ENCODE measurements around the gene TXNIP.

TXNIP gene

GRCh38 chr1:146010126-146010738, 13.9 kb upstream of the TXNIP start:
- DNase-seq: no peak

GRCh38 chr1:146007489-146008133, 11.2 kb upstream of the TXNIP start:
- DNase-seq: no peak

- DNase-seq: no peak
Measured at GRCh38 chr1:146001709-146002108, 5.3 kb upstream of the TXNIP start.

GRCh38 chr1:145999321-146000024, 3.1 kb upstream of the TXNIP start:
- no peak for DNase-seq

DNA sequence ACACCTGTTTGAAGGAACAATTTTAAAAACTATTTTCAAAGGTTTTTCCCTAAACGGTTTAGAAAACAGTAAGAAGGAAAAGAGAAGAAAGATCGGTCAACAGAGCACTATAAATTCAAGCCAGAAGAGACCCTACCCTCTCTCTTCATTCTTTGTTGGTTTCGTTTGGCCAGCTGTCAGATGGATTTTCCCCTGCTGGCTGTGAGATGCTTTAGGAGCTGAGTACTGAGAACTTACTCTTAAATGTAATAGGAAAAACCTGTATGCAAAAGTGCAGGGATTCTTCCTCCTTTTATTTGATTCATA, 1.3 kb upstream of the TXNIP start:
- no peak for DNase-seq

DNA sequence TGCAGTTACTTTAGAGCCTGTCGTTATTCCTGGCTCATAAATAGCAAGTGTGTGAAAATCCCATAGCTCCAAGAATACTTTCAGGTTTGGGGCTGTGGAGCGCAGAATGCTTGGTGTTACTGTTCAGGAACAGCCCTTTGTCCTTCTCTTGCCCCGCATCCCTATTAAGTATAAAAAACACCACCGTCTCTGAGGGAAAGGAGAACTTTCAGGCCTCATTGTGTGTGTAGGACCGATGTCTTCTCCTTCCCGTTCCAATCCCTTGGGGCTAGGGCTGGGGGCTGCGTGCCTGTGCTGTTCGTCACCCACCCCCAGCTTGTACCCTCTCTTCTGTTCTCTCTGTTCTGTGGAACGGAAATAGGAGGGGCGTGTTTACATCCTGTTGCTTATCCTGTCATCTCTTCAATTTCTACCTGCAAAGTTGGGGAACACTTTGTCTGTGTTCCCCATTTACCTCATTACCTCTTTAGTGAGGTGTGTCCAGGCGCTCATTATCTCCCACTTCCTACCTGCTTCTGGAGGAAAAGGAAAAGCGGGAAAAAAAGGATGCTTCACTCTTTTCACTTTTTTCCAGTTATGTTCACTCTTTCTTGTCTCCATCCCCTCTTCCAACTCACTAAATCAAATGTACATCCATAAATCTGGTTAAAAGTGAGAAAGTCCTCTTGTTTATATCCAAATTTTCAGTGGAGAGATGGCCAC, 788 bp upstream of the TXNIP start:
- peak; percentile 55 for DNase-seq

DNA sequence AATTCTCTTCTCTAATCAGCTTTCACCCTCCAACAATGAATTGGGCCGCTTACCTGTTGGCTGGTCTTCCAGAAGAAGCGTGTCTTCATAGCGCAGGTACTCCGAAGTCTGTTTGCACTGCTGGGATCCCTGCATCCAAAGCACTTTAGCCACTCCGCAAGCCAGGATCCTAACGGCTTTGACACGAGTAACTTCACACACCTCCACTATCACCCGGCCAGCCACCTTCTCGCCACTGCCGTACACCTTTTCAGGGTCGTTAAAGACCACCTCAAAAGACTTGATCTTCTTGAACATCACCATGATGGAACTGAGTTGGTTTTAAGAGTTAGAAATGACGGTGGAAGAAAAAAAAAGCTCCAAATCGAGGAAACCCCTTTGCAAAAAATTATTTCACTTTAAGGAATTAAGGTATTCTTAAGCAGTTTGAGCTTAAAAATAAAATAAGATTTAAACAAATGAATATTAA, 381 bp downstream of the TXNIP start:
- no peak for DNase-seq

DNA sequence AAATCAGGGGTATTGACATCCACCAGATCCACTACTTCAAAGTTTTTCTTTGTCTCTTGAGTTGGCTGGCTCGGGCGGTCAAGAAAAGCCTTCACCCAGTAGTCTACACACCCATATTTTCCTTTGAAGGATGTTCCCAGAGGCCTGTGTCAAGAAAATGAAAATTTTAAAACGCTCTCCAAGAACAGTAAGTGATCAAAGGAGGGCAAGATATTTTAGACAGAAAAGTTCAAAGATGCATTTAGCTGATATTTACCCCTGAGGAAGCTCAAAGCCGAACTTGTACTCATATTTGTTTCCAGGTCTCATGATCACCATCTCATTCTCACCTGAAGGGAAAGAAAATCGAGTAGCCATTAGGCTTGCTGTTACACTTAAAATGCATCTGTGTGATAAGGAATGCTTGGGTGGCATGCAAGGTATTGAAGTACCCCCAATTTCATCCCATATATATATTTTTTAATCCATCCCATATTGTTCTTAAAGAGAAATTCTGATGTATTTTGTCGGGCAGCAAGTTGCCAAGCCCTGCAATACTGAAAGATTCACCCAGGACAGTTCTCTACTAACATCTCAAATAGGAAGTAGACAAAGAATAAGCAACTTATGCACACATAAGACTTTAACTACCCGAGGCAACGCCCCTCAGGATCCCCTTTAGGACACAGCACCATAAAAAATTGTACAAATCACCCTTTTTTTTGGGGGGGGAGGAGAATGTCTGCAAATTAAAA, 1.1 kb downstream of the TXNIP start:
- no peak for DNase-seq

- peak; percentile 46 for DNase-seq
Measured at GRCh38 chr1:145994391-145995120, 1.8 kb downstream of the TXNIP start.

- no peak for DNase-seq
Measured at GRCh38 chr1:145993618-145994390, 2.6 kb downstream of the TXNIP start.

DNA sequence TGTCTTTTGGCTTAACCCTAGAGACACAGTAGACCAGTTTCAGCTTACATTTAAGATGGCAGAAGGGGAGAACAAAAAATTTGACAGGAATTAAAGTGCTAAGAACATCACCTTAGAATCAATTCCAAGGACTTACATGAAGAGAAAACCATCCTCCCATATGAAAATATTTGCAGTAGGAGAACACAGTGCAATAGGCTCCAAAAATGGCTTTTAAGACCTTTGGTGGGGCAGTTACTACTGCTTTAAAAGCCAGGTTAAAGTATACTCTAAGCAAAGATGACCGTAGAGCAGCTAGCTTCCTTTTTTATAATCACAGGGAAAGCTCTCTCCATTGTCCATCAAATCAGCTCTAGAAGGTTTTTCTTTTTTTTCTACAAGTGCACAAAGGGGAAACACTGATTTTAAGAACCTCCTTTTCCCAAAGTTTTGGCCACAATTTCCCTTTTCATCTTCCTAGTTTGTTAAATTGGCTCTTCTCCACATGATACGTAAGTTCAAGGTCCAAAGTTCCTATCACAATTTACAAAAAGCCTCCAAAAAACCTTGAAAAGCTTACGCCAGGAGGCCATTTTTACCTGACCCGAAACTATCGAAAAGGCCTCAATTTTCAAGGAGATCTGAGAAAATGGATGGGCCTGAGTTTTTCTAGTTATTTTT, 3.3 kb downstream of the TXNIP start:
- DNase-seq: no peak

- no peak for DNase-seq
Measured at GRCh38 chr1:145992502-145992936, 3.9 kb downstream of the TXNIP start.

DNA sequence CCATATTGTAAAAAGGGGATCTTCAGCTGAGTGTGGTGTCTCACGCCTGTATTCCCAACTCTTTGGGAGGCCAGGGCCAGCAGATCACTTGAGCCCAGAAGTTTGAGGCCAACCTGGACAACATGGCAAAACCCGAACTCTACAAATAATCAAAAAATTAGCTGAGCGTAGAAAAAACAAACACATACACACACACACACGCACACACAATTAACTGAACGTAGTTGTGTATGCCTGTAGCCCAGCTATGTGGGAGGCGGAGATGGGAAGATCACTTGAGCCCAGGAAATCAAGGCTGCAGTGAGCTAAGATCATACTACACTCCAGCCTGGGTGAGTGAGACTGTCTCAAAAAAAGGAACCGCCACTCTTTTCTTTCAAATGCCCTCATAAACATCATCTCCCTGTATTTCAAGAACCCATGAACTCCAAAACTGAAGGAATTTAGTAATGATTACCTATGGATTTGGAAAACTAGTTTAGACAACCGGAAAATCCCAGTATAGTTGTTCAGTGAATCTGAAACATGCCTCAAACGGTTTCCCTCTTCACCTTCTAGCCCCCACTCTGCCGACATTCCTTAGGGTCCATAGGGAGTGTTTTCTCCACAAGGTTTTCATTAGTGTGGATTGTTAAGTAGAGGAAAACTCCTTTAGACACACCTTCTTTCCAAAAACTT, 4.5 kb downstream of the TXNIP start:
- no peak for DNase-seq

GRCh38 chr1:145990249-145990855, 6.0 kb downstream of the TXNIP start:
- no peak for DNase-seq

DNA sequence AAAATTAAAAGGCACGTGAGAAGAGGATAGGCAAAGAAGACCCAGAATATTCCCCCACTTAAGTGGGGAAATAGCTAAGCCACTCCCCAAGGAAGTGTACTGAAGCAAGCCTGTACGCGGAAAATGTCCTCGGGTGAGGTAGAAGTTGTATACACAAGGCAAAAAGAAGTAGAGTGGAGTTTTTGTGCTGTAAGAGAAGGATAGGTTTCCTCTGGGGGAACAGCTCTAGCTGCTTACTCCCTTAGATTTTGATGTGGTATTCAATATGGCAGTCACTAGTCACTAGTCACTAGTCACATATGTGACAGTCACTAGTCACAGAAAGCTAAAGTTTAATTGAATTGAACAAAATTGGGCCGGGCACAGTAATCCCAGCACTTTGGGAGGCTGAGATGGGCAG, 7.6 kb downstream of the TXNIP start:
- no peak for DNase-seq

GRCh38 chr1:145987926-145988325, 8.5 kb downstream of the TXNIP start:
- DNase-seq: no peak

GRCh38 chr1:145986551-145986950, 9.8 kb downstream of the TXNIP start:
- DNase-seq: no peak

DNA sequence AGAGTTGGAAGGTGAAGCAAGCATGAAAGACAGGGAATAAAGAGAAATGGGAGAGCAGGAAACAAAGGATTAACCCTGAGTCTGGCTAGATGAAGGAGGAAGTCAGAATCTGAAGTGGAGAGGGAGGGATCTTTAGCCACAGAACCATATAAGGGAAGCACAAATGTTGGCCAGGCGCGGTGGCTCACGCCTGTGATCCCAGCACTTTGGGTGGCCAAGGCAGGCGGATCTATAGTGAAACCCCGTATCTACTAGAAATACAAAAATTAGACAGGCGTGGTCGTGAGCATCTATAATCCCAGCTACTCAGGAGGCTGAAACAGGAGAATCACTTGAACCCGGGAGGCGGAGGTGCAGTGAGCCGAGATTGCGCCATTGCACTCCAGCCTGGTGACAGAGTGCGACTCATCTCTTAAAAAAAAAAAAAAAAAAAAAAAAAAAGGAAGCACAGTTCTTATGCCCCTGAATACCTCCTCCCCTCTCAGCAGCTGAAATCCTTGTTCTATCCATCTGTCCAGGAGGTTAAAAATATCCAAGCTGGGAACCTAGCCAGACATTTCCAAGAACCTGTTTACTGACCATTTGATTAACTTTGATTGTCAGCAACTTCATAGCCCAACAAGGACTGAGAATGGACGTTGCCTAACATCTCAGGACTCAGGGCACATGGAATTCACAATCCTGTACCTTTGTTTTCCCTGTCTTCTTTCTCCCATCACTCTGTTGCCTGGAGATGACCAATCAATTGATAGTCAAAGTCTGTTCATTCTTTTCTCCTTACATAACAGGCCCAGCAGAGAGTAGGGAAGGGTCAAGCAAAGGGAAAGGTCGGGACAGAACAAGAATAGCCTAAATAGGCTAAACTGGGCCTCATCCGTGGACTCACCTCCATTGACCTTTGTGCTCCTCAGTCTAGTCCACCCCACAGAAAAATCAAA, 10.6 kb downstream of the TXNIP start:
- no peak for DNase-seq

- DNase-seq: no peak
Measured at GRCh38 chr1:145985129-145985501, 11.3 kb downstream of the TXNIP start.
